ENCODE data around the gene TSPAN11.

GRCh38 chr12:30909349-30910037 is 17.1 kb upstream of the TSPAN11 start:
- TF ChIP-seq EZH2 (IDR thresholded peaks at IDR 0.05; ENCODE audit: insufficient read depth, poor library complexity, severe bottlenecking) (no peak), EZH2phosphoT487 (IDR thresholded peaks at IDR 0.05; ENCODE audit: insufficient read depth, low read depth) (no peak)
